ENCODE measurements around the gene NOC4L. TPM values are rescaled to one million over a fixed set of nuclear protein-coding genes. Genes with fewer than 3 reads are reported as not detected.
"Not testable (repeated sequence)": the region's sequence is repeated elsewhere in the genome, so short reads cannot be mapped to it uniquely, and the experiment has no call there.

Gene NOC4L
- total and polyA plus RNA-seq, 12 donors = 7.4 to 22.2 (median 9.5) TPM

- H3K27ac ChIP-seq = no peak overlapping the region
- peaks cover 0 to 19% (median 3%) of the 10 kb centered on the region in 9 donors for H3K36me3 ChIP-seq
- H3K27me3 ChIP-seq = no peaks in the 10 kb centered on the region
- DNase-seq = no peak
- no peaks in the 10 kb centered on the region for H3K4me1 ChIP-seq
- WGBS, 2 donors = 87 to 88% methylated on average over 39 of the region's 39 CpGs
- H3K9me3 ChIP-seq = peaks cover 0 to 10% (median 4%) of the 10 kb centered on the region in 11 donors
- peak in 3 of 8 donors; percentile 11 to 57 (median 38) for ATAC-seq
- TF ChIP-seq, protein P1, sequence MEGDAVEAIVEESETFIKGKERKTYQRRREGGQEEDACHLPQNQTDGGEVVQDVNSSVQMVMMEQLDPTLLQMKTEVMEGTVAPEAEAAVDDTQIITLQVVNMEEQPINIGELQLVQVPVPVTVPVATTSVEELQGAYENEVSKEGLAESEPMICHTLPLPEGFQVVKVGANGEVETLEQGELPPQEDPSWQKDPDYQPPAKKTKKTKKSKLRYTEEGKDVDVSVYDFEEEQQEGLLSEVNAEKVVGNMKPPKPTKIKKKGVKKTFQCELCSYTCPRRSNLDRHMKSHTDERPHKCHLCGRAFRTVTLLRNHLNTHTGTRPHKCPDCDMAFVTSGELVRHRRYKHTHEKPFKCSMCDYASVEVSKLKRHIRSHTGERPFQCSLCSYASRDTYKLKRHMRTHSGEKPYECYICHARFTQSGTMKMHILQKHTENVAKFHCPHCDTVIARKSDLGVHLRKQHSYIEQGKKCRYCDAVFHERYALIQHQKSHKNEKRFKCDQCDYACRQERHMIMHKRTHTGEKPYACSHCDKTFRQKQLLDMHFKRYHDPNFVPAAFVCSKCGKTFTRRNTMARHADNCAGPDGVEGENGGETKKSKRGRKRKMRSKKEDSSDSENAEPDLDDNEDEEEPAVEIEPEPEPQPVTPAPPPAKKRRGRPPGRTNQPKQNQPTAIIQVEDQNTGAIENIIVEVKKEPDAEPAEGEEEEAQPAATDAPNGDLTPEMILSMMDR (IDR thresholded peaks at IDR 0.05) = no peak
- intact Hi-C loops (cut with DNase I) = no loop called here
- no peak overlapping the region for H3K4me3 ChIP-seq
These were observed 11.4 kb upstream of the NOC4L start for GRCh38 chr12:132132609-132133430.

- H3K36me3 ChIP-seq = peaks cover 0 to 18% (median 6%) of the 10 kb centered on the region in 9 donors
- DNase-seq (no peak), ATAC-seq (peak in 3 of 8 donors; percentile 11 to 34 (median 18))
- H3K27ac ChIP-seq = no peak overlapping the region
- no peak overlapping the region for H3K4me3 ChIP-seq
- TF ChIP-seq, protein P1 (IDR thresholded peaks at IDR 0.05) = no peak
- no peaks in the 10 kb centered on the region for H3K9me3 ChIP-seq
- 58 to 71% methylated on average over 27 of the region's 27 CpGs for WGBS, 2 donors
- intact Hi-C loops (cut with DNase I) = no loop called here
- H3K27me3 ChIP-seq = no peaks in the 10 kb centered on the region
- no peaks in the 10 kb centered on the region for H3K4me1 ChIP-seq
These were observed 10.2 kb upstream of the NOC4L start for GRCh38 chr12:132133952-132134652.

- DNase-seq; H3K27ac ChIP-seq; ATAC-seq; intact Hi-C loops (cut with DNase I); H3K9me3 ChIP-seq; H3K4me3 ChIP-seq; H3K27me3 ChIP-seq; H3K4me1 ChIP-seq: not testable (repeated sequence)
- WGBS, 2 donors = 85 to 94% methylated on average over 7 to 27 of the region's 39 CpGs
- H3K36me3 ChIP-seq = peaks cover 0 to 20% (median 12%) of the 10 kb centered on the region in 9 donors
These were observed 9.5 kb upstream of the NOC4L start for GRCh38 chr12:132134653-132135183.

DNA sequence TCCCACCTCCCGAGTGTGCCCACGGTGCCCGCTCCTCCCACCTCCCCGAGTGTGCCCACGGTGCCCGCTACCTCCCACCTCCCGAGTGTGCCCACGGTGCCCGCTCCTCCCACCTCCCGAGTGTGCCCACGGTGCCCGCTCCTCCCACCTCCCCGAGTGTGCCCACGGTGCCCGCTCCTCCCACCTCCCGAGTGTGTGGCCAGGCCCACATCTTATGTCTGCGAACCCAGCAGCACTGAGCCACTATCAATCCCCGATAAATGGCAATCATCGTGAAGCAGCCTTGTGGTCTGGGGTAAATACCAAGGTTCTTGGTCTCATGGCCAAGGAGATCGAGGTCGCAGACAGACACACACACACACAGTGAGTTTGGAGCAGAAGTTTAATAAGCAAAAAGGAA is 8.0 kb upstream of the NOC4L start:
- DNase-seq; ATAC-seq; intact Hi-C loops (cut with DNase I); H3K27me3 ChIP-seq; H3K9me3 ChIP-seq; H3K4me3 ChIP-seq; H3K27ac ChIP-seq; H3K4me1 ChIP-seq: not testable (repeated sequence)
- H3K36me3 ChIP-seq = peaks cover 0 to 34% (median 26%) of the 10 kb centered on the region in 9 donors
- WGBS, 2 donors = 78 to 90% methylated on average over 11 to 21 of the region's 21 CpGs

DNA sequence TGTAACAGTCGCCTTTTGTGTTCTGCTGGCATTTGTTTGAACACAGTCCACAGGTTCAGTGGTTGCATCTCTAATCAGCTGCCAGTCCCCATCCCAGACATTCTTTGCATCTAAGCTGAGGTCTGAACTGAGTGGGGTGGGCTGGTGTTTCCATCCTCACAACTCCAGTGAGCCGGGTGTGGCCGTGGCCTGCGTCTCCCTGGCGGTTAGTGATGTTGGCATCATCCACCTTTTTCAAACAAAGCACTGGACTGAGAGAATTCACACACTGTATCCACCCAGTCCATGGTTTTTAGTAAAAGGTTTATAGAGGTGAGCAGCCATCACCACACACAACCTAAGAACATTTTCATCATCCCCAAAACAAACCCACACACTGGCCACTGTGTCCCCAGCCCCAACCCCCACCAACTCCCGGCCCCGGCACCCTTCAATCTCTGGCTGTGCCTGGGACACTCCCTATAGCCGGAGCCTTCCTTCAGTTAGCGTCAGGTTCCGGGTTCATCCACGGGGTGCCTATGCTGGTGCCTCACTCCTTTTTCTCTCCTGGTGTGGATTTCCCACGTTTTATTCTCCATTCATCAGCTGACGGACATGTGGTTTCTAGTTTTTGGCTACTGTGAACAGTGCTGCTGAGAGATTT is 6.7 kb upstream of the NOC4L start:
- peaks cover under 1 to 8% (median 4%) of the 10 kb centered on the region in 9 donors for H3K4me1 ChIP-seq
- H3K36me3 ChIP-seq = peaks cover 6 to 47% (median 33%) of the 10 kb centered on the region in 9 donors
- no peak overlapping the region for H3K4me3 ChIP-seq
- ATAC-seq (no peak), DNase-seq (no peak)
- no peaks in the 10 kb centered on the region for H3K27me3 ChIP-seq
- whole genome bisulfite sequencing, 2 donors = 81 to 84% methylated on average over 13 of the region's 13 CpGs
- no peaks in the 10 kb centered on the region for H3K9me3 ChIP-seq
- intact Hi-C loops (cut with DNase I) = no loop called here
- no peak overlapping the region for H3K27ac ChIP-seq
- TF ChIP-seq, protein P1 (IDR thresholded peaks at IDR 0.05) = no peak
